Right lobe of liver (tissue), 4 donors: Measurements from ENCODE around the gene ZBTB33.

ENCODE experiments used
- CTCF ChIP-seq, 4 donors: fragments of 200-600 bp in 3 of 4; fragments of 450-650 bp in 1 of 4; IDR thresholded peaks; one replicate each; pipeline versions ENCODE4 v1.5.1 to v1.8.0; 2016 to 2022; ENCODE audit warnings: antibody characterized with exemption in 4 of 4, mild to moderate bottlenecking in 2 of 4
- POLR2A ChIP-seq: fragments of 450-650 bp; IDR thresholded peaks from one replicate; pipeline ENCODE4 v1.6.1; 2017; ENCODE audit warnings: antibody characterized with exemption, mild to moderate bottlenecking
- donor health status: DM: no; HTN: no; CAD: no.
- donor health status: DM: no; HTN: no; CAD: no.
- donor health status: DM: no; HTN: yes; CAD: no.

GRCh38 chrX:120269373-120270035 is 18.9 kb downstream of the ZBTB33 start:
- TF ChIP-seq CTCF (IDR thresholded peaks at IDR 0.05) (no peak), POLR2A (no peak)
